Left lung (tissue), 10 donors: ENCODE measurements around the gene SMCO2. TPM values are rescaled to one million over a fixed set of nuclear protein-coding genes. Genes with fewer than 3 reads are reported as not detected.

Experiments
- ATAC-seq: fragments of 200-7000 bp; cut with Tn5 transposase; one replicate; pipeline ENCODE4 v1.9.1; 2020; ENCODE audit warnings: moderate library complexity
- DNase-seq, 4 donors: peaks; one replicate each; pipeline ENCODE4 v3.0.0-alpha.2; 2013 to 2020
- H3K27ac ChIP-seq, 2 donors: fragments of 200-600 bp; sonication (generic) in 1 of 2; one replicate each; pipeline versions ENCODE4 v1.5.0 to v1.8.0; 2020 to 2021
- H3K27me3 ChIP-seq, 2 donors: fragments of 200-600 bp; sonication (generic) in 1 of 2; one replicate each; pipeline versions ENCODE4 v1.5.0 to v1.8.0; 2020 to 2021
- H3K36me3 ChIP-seq, 2 donors: fragments of 200-600 bp; sonication (generic) in 1 of 2; one replicate each; pipeline versions ENCODE4 v1.5.0 to v1.8.0; 2020 to 2021
- H3K4me1 ChIP-seq, 2 donors: fragments of 200-600 bp; one replicate each; pipeline ENCODE4 v1.8.0; 2021
- H3K4me3 ChIP-seq, 2 donors: fragments of 200-600 bp; sonication (generic) in 1 of 2; one replicate each; pipeline versions ENCODE4 v1.5.0 to v1.8.0; 2020 to 2021; ENCODE audit warnings: mild to moderate bottlenecking in 1 of 2
- H3K9me3 ChIP-seq, 2 donors: fragments of 200-600 bp; sonication (generic) in 1 of 2; one replicate each; pipeline versions ENCODE4 v1.5.0 to v1.8.0; 2020 to 2021
- CTCF ChIP-seq, 2 donors: fragments of 200-600 bp; sonication (generic) in 1 of 2; IDR thresholded peaks; one replicate each; pipeline versions ENCODE4 v1.5.0 to v1.8.0; 2021; ENCODE audit warnings: antibody characterized with exemption in 2 of 2
- intact Hi-C, 2 donors: fragments of 100-400 bp; cut with DNase I; formaldehyde crosslinking; loops; one replicate each; pipeline versions ENCODE4 v1.11.2 to v1.14.2; 2022
- polyA plus RNA-seq, 6 donors: library from polyadenylated mRNA; unstranded; fragments of 120-200 nt; gene quantifications; one replicate each; pipeline ENCODE4 v1.2.1, GENCODE V29; 2013; ENCODE audit not compliant: insufficient read length in 6 of 6
- total RNA-seq, 2 donors: library from RNA; stranded (reverse); fragmentation: NEBNext Ultra II Directional; extraction: Animal tissue kit (Norgen Biotek cat#: 25700); gene quantifications; one replicate each; pipeline ENCODE4 v1.2.1, GENCODE V29; 2021
- donor health status: DM: no; HTN: yes; CAD: no.
- donor health status: DM: no; HTN: no; CAD: no.

The SMCO2 gene
- total and polyA plus RNA-seq, 8 donors, result 0.17 to 0.60 (median 0.27) TPM; not detected in 2

- H3K27ac ChIP-seq, result no peak overlapping the region
- H3K27me3 ChIP-seq, result no peaks in the 10 kb centered on the region
- H3K9me3 ChIP-seq, result no peaks in the 10 kb centered on the region
- H3K4me1 ChIP-seq, result peaks cover 0 to 3% of the 10 kb centered on the region in 2 donors
- no peak overlapping the region for H3K4me3 ChIP-seq
- DNase-seq (no peak), ATAC-seq (no peak)
- no peaks in the 10 kb centered on the region for H3K36me3 ChIP-seq
- intact Hi-C loops, result loop anchor here in 1 of 2 donors (10.0 kb wide), 1 partner anchor 219 kb away; no protein-coding TSS in a partner anchor
- no peak for TF ChIP-seq CTCF (IDR thresholded peaks at IDR 0.05)
These were observed 10.5 kb upstream of the SMCO2 start for GRCh38 chr12:27436029-27436428.

GRCh38 chr12:27436768-27437167 is 9.8 kb upstream of the SMCO2 start:
- Histone ChIP-seq H3K36me3 (no peaks in the 10 kb centered on the region), H3K27me3 (no peaks in the 10 kb centered on the region), H3K27ac (no peak overlapping the region), H3K9me3 (no peaks in the 10 kb centered on the region), H3K4me1 (no peaks in the 10 kb centered on the region), H3K4me3 (no peak overlapping the region)
- ATAC-seq (no peak), DNase-seq (no peak)
- TF ChIP-seq CTCF (IDR thresholded peaks at IDR 0.05), result no peak
- intact Hi-C loops, result loop anchor here in 1 of 2 donors (10.0 kb wide), 1 partner anchor 218 kb away; no protein-coding TSS in a partner anchor

GRCh38 chr12:27437839-27438238 is 8.7 kb upstream of the SMCO2 start:
- ATAC-seq, result no peak
- TF ChIP-seq CTCF (IDR thresholded peaks at IDR 0.05), result no peak
- H3K4me3 ChIP-seq, result no peak overlapping the region
- intact Hi-C loops, result loop anchor here in 1 of 2 donors (10.0 kb wide), 1 partner anchor 217 kb away; no protein-coding TSS in a partner anchor
- H3K27me3 ChIP-seq, result no peaks in the 10 kb centered on the region
- no peaks in the 10 kb centered on the region for H3K9me3 ChIP-seq
- DNase-seq, result no peak
- no peaks in the 10 kb centered on the region for H3K4me1 ChIP-seq
- no peaks in the 10 kb centered on the region for H3K36me3 ChIP-seq
- no peak overlapping the region for H3K27ac ChIP-seq

GRCh38 chr12:27447761-27448160 is 1.2 kb downstream of the SMCO2 start:
- Histone ChIP-seq H3K36me3 (no peaks in the 10 kb centered on the region), H3K9me3 (peaks cover 0 to 7% of the 10 kb centered on the region in 2 donors), H3K4me1 (no peaks in the 10 kb centered on the region), H3K27me3 (no peaks in the 10 kb centered on the region), H3K4me3 (no peak overlapping the region), H3K27ac (no peak overlapping the region)
- intact Hi-C loops, result no loop called here
- no peak for TF ChIP-seq CTCF (IDR thresholded peaks at IDR 0.05)
- ATAC-seq (no peak), DNase-seq (no peak)

- H3K4me1 ChIP-seq, result peaks cover 0 to 3% of the 10 kb centered on the region in 2 donors
- H3K4me3 ChIP-seq, result no peak overlapping the region
- no peak overlapping the region for H3K27ac ChIP-seq
- no peak for TF ChIP-seq CTCF (IDR thresholded peaks at IDR 0.05)
- no peaks in the 10 kb centered on the region for H3K36me3 ChIP-seq
- DNase-seq (no peak), ATAC-seq (no peak)
- H3K9me3 ChIP-seq, result peaks cover 0 to 7% of the 10 kb centered on the region in 2 donors
- intact Hi-C loops, result no loop called here
- H3K27me3 ChIP-seq, result no peaks in the 10 kb centered on the region
These were observed 2.5 kb downstream of the SMCO2 start for GRCh38 chr12:27449026-27449425.
